GM18499 (cell line): Measurements from ENCODE around the gene NF2.

Experiments used
- ATAC-seq: cut with Tn5 transposase; IDR thresholded peaks from one replicate; pipeline ENCODE4 v1.9.1; 2021; ENCODE audit warnings: moderate number of reproducible peaks; ENCODE audit not compliant: insufficient read depth, unreplicated experiment

Gene NF2

DNA sequence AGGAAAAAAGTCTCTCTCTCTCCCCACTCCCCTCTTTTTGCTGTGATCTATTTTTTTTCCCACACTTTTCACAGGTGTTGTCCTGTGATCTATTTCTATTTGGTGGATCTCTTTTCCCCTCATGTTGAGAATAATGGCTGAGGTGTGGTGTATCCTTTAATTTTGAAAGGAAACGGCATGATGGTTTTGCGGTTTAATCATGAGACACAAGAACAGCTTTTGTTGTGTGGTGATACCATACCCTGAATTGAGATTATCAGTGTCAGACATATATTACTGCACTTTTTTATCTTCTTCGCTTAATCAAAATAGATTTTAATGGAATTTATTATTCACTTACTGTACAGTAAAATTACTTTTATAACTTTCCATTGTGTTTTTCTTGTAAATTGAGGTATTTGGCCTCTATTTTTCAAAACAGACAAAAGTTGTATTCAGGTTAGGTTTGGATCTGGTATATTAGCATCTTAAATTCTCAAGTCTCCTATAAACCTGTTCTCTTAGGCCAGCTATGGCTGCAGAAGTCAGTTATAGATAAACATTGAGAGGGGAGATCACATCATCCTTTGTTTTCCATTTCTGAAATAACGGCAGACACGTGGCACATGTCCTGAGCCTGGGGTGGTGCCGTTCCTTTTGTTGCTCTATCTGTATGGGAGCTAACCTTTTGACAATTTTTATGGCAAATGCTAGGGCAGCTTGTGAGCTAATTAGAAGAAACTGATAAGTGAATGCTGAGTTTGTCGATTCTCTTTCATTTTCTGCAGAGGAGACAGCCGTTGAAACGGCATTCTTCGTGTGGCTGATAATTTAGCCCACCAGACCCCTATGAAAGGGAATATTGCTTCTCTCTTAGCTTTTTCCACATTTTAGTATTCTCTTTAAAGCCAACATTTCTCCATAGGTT, 25.8 kb downstream of the NF2 start:
- ATAC-seq, result no peak

GRCh38 chr22:29629903-29630516, 26.6 kb downstream of the NF2 start:
- no peak for ATAC-seq

GRCh38 chr22:29630987-29631386, 27.6 kb downstream of the NF2 start:
- no peak for ATAC-seq

GRCh38 chr22:29631725-29632124, 28.3 kb downstream of the NF2 start:
- no peak for ATAC-seq

- ATAC-seq, result no peak
Observed at GRCh38 chr22:29632672-29633071, 29.2 kb downstream of the NF2 start.

DNA sequence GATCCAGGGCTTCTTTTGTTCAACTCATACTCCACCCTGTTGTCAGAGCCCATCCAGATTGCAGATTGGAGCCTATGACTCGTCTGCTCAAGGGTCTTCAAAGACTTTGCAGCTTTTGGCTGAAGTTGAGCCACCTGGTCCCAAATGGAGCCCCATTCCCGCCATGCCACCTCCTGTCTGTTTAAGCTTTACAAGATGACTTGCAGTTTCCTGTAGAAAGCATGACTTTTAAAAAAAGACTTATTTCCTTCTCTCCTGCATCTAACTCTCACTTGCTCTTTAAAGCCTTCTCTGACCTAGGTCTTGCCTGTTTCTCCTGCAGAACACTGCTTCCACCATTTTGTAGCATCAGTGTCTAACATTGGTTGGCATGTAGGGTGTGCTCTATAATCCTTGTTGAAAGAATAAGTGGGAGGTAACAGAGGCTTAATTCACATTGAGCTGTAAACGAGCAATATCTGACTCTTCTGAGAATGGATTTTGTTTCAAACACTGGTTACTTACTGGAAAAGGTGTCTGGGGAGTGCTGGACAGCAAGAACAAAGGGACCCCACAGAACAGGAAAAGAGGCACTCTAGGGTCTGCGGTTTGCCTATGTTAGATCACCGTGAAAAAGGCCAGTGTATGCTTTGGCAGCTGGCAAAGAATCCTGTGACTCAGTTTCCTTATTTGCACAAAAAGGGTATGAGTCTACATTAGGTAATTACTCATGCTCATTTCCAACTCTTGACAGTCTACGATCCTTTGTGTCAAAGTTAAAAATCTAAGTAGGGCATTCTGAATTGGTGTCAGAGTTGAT, 30.3 kb downstream of the NF2 start:
- ATAC-seq, result no peak

DNA sequence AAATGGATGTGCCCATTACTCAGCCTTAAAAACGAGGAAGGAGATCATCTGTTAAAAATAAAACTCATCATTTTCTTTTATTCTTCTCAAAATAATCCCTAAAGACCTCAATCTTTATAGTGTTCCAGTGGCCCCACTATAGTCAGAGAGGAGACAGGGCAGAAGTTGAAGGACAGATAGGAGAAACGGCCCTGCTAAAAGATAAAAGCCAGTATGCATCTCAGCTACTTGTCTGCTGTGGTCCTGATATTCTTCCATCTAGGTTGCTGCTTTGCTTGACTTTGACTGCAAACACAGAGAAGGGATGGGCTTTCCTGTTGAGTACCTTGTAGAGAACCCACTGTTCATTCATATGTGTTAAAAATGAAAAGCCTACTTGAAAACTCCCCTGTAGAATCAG, 31.4 kb downstream of the NF2 start:
- no peak for ATAC-seq

GRCh38 chr22:29635734-29636357, 32.4 kb downstream of the NF2 start:
- no peak for ATAC-seq

- ATAC-seq, result no peak
Observed at GRCh38 chr22:29636751-29637150, 33.3 kb downstream of the NF2 start.

DNA sequence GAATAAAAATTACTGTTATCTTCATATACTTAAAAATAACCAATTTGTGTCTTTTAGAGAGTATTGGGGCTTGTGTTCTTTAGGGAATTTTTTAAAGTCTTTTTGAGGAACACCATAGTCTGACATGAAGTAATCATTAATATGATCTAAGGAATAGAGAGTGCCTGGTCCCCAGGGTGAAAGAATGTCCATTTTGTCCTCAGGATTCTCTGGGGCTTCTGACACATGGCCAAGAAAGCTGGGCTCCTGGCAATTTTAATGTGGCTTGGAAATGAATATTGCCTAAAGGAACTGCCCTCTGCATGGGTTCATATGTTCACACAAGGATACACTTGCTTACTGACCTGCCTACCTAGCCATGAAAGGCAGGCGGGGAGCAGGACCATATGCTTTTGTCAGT, 33.7 kb downstream of the NF2 start:
- no peak for ATAC-seq

GRCh38 chr22:29638678-29639077, 35.2 kb downstream of the NF2 start:
- no peak for ATAC-seq

DNA sequence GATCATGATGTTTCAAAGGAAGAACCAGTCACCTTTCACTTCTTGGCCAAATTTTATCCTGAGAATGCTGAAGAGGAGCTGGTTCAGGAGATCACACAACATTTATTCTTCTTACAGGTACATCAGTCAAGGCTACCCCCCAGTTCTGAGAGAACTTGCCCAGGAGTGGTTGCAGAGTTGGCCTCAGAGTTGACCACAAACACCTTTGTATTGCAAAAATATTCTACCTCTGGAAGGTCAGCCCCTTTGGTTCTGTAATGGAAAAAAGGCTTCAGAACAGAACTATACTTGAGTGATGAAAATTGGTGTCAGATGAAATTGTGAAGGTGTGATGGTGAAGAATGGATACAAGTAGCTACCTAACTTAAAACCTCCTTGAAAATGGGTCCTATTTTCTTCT, 35.7 kb downstream of the NF2 start:
- ATAC-seq, result no peak

- no peak for ATAC-seq
Observed at GRCh38 chr22:29641042-29641699, 37.7 kb downstream of the NF2 start.

GRCh38 chr22:29641700-29642330, 38.4 kb downstream of the NF2 start:
- no peak for ATAC-seq

- no peak for ATAC-seq
Observed at GRCh38 chr22:29642694-29643093, 39.3 kb downstream of the NF2 start.

GRCh38 chr22:29647954-29648737, 44.7 kb downstream of the NF2 start:
- no peak for ATAC-seq

DNA sequence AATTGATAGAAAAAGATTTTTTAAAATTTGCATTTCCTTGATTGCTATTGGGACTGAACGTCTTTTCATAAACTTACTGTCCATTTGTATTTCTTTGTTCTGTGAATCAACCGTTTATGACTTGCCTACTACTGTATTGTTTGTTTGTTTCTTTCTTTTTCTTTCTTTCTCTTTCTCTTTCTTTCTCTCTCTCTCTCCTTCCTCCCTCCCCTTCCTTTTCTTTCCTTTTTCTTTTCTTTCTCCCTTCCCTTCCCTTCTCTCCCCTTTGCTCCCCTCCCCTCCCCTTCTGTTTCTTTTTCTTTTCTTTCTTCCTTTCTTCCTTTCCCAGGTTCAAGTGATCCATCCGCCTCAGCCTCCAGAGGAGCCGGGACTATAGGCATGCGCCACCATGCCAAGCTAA, 46.9 kb downstream of the NF2 start:
- ATAC-seq, result no peak

- ATAC-seq, result no peak
Observed at GRCh38 chr22:29651652-29652051, 48.2 kb downstream of the NF2 start.

DNA sequence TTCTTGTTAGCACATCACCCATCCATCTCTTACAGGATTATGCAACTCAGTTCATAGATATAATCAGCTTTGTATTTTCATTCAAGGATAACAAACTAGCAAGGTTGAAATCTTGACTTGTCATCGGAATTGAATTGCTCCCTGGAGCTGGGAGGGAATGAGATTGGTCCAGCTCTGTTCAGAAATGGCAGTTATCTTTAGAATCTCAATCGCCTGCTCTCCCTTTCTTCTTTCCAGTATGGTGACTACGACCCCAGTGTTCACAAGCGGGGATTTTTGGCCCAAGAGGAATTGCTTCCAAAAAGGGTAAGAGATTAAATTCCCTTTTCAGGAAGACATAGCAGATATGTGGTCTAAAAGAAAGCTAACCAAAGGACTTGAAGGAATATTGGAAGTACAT, 51.0 kb downstream of the NF2 start:
- no peak for ATAC-seq
